Measurements from ENCODE around the gene INSL6.
A peak's percentile ranks its signal among the peaks of the same experiment; 100 is the strongest.
"Not testable (repeated sequence)": the region's sequence is repeated elsewhere in the genome, so short reads cannot be mapped to it uniquely, and the experiment has no call there.

The INSL6 gene, protein sequence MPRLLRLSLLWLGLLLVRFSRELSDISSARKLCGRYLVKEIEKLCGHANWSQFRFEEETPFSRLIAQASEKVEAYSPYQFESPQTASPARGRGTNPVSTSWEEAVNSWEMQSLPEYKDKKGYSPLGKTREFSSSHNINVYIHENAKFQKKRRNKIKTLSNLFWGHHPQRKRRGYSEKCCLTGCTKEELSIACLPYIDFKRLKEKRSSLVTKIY

DNA sequence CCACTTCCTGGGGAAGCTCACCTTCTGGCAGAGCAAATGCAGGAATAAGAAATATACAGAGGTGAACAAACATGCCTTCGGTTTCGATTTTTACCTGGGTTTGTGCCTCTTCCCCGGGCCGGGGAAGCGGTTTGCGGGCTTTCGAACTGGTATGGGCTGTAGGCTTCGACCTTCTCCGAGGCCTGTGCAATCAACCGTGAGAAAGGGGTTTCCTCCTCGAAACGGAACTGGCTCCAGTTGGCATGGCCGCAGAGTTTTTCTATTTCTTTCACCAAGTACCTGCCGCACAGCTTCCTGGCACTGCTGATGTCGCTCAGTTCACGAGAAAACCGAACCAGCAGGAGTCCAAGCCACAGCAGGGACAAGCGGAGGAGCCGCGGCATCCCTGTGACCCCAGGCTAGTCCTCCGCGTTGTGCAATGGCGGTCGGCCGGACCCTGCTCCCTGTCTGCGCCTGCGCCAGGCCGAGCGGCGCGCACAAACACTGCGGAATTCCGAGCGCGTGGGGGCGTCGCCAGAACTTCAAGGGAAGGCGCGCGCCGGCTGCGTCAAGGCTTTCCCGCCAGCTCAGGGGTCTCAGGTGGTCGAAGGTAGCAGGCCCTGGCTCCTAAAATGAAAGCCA lies at the start of gene INSL6:
Gene INSL6 (minus strand): TSS at position 420 of the 621 bp plus-strand sequence. CDS start 37 bp downstream, at position 383.
- no peak for DNase-seq

DNA sequence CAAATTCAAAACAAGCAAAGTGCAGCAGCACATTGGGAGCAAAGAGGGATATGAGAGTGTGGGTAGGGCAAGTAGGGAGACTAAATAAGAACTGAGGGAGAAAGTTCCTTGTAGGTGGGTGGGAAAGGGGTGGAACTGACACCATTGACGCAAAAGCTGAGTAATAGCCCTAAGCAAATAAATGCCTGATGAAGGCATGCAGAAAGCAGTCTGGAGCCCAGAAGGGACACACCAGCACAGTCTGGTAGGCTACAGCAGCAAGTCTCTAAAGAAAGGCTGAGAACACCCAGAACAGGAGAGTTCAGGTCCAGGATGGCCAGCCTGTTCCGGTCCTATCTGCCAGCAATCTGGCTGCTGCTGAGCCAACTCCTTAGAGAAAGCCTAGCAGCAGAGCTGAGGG lies 45.8 kb upstream of the INSL6 start, which contains the start of gene INSL4:
Gene INSL4 (plus strand): TSS at position 208 of the 400 bp plus-strand sequence. CDS start 105 bp downstream, at position 313.
- no peak for DNase-seq

DNA sequence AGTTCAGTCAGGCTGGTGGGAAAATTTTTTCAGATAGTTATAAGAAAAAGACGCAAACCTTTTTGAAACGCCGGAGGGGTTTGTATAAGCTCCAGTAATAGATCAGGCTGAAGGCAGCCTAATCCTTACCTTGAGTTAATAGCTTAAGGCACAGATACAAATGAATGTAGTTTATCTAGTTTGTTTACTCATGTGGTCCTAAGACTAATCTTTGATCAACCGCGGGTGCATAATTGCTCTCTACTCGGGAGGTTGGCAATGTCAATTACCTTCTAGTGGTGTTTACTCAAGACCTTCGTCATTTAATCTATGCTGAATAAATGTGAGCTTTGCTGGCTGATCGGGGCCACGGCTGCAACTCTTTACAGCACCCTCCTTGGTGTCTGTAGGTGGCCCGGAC lies 45.1 kb upstream of the INSL6 start:
- no peak for DNase-seq

DNA sequence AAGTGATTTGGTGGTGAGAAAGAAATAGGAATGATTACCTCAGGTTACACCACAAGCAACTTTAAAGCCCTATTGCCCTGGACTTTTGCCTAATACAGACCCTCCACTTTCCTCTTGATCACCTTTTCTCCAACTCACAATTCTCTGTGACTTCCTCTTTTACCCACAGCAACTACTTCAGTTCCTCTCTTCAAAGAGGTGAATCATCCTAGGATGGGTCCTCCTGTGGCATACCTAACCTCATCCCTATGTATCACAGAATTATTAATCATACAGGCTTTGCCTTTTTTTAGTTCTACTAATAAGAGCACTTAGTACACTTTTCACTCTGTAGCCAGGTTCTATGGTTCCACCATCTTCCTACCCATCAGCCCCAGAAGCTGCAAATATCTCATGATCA lies 19.6 kb upstream of the INSL6 start:
- DNase-seq, result no peak

DNA sequence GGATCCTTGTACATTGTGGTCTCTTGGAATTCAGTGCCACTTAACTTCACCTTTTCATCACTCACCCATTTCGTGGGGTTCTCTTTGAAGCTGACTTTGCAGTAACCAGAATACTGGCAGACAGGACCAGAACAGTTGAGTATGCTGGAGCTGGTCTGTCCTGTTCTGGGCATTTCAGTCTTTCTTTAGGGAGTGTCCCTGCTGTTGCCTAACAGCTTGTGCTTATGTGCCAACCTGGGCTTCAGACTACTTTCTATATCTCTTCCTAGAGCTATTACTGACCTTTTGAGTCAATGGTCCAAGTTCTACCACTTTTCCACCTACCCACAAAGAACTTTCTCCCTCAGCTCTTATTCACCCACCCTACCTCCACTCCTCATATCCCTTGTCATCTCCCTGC lies 10.0 kb upstream of the INSL6 start:
- no peak for DNase-seq

DNA sequence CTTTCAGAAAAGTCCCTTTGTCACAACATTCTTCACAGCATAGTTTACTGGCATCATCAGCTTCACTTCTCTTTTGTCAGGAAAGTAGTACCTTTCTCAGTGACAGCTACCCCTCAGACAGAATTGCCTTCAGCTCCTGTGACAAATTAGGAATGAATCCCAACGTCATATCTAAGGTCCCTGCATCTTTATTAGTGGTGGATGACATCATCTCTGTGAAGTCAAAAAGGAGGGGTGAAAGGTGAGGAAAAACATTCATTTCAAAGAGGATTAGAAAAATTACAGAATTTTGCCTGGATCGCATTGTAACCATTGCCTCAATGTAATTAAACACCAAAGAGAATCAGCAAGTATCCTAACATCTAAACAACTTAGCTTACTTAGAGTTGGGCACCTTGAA lies 7.9 kb upstream of the INSL6 start:
- no peak for DNase-seq

DNA sequence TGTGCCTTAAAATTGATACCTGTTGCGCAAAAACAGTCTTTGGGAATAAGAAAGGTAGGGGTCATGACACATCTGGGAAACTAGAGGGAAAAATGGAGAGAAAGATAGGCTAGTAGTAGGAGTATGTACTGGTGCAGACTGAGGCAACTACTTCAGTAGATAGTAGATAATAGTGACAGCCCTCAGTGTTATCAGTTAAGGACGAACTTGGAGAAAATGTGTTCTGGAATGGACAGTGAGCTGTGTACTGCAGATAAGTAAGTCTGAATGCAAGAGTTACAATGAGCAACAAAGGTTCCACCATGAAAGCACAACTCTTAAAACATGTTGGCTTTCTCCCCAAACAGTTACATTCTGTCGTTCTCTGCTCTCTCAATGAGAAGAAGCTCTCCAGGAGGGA lies 6.5 kb upstream of the INSL6 start:
- no peak for DNase-seq

DNA sequence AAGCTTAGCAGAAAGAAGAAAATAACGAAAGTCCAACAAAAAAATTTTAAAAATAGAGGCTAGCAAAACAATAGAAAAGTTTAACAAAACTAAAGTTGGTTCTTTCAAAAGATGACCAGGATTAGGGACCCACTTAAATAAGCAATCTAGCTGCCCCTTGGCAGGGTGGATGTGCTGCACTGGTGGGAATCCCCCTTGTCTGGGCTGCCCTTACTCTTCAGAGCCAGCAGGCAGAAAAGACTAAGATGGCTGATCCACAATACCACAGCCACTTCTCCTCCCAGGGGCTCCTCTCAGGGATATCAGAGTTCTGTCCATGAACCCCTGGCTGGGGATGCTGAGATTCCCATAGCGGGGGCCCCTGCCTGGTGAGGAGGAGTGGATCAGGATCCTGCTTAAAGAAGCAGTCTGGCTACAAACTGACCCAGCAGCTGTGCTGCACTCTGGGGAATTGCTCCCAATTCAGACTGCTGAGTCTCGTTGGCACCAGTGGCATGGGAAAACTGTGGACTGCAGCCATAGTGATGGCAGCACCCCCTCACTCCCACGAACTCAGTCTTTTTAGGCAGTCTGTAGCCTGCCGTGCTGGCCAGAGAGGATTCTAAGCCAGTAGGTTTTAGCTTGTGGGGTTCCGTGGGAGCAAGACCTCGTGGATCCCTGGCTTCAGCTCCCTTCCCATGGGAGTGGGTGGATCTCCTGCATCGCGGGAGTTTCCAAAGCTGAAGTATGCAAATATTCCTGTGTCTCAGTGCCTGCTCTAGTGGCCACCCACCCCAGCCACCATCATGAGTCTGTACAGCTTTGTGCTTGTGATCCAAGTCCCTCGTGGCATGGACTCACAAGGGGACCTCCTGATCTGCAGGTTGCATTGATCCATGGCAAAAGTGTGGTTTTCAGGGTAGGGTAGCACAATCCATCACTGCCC lies 2.9 kb upstream of the INSL6 start:
- DNase-seq, result no peak

DNA sequence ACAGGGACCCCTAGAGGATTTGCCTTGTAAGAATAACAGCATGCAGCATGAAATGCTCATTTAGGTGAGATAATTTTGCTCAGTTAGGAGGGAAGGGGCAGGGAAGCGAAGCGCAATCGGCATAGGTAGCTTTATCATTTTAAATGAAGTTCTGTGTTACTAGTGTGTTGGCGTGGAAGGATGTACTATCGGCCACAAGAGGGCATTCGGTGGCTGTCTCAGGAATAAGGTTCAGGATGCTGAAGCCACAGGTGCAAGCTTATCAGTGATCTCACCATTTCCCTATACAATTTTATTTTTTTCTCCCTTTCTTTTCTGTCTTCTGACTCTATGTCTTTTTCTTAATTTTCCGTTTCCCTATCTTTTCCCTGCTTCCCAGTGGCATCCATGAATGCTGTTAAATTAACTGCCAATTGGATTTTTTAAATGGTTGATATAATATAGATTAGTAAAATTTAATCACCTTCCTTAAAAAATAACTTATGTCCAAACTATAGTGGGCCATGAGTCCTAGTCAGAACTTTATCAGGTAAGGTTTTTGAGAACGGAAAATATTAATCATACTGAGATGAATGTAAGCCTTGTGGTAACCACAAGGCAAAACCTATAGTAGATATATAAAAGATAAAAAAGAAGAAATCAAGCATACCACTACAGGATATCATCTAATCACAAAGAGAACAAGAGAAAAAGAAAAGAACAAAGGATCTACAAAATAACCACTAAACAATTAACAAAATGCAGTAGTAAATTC lies 1.2 kb upstream of the INSL6 start:
- DNase-seq, result peak; percentile 41

DNA sequence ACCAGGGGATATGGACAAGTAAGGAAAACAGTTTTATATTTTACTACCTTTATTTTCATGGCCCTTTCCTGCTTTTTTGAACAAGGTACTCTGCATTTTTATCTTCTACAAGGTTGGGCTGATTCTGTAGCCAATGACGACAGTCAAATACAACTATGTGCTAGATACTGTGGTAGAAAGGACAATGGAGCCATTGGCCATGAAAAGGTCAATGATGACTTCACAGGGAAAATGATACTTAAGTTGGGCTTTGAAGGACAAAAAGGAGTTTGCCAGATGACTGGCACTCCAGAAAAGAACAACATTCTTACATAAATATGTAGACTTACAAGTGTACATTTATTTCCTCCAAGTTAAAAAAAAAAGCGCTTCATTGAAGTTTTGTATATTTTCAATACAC lies 663 bp downstream of the INSL6 start:
- no peak for DNase-seq

DNA sequence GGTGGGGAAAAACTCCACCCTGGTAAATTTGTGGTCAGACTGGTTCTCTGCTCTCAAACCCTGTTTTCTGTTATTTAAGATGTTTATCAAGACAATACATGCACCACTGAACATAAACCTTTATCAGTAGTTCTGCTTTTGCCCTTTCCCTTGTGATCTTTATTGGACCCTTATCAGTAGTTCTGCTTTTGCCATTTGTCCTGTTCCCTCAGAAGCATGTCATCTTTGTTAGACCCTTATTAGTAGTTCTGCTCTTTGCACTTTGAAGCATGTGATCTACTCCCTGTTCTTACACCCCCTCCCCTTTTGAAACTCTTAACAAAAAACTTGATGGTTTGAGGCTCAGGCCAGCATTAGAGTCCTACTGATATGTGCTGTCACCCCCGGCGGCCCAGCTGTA lies 4.8 kb downstream of the INSL6 start:
- not testable (repeated sequence) for DNase-seq

DNA sequence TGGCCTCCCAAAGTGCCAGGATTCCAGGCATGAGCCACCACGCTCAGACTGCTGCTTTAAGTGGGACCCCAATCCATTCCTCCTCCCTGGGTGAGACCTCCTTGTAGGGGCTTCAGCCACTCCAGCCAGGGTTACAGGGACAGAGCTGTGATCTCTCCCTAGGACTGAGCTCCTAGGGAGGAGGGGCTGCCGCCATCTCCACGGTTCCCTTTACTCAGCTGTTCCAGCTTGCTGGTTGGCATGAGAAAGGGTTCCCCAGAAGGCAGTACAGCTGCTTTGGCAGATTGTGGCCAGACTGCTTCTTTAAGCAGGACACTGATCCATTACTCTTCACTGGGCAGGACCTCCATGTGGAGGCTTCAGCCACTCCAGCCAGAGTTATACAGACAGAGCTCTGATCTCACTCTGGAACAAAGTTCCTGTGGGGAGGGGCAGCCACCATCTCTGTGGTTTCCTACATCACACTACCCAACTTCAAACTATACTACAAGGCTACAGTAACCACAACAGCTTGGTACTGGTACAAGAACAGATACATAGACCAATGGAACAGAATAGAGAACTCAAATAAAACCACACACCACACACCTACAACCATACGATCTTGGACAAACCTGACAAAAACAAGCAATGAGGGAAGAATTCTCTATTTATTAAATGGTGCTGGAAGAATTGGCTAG lies 7.2 kb downstream of the INSL6 start:
- no peak for DNase-seq

DNA sequence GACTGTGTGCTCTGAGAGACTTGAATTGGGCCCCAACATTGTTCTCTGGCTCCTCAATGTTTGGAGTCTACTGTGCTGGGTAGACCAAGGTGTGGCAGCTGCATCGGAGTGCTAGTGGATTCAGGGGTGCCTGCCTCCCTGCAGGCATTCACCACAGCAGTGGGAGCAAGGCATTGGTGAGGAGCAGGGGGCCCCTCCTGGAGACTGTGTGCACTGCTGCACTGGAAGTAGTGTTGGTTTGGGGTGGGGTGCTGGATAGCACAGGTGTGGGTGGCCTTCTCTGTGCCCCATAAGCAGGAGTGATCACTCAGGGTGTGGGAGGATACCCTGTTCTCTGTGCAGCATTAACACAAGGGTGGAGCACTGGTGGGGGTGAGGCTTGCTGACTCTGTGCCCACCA lies 39.2 kb downstream of the INSL6 start:
- no peak for DNase-seq

DNA sequence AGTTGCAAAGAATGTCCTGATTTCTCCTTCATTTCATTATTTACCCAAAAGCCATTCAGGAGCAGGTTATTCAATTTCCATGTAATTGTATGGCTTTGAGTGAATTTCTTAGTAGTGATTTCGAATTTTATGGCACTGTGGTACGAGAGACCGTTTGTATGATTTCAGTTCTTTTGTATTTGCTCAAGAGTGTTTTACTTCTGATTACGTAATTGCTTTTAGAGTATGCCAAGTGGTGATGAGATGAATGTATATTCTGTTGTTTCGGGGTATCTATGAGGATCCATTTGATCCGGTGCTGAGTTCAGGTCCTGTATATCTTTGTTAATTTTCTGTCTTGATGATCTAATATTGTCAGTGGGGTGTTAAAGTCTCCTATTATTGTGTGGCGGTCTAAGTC lies 41.2 kb downstream of the INSL6 start:
- DNase-seq, result no peak

DNA sequence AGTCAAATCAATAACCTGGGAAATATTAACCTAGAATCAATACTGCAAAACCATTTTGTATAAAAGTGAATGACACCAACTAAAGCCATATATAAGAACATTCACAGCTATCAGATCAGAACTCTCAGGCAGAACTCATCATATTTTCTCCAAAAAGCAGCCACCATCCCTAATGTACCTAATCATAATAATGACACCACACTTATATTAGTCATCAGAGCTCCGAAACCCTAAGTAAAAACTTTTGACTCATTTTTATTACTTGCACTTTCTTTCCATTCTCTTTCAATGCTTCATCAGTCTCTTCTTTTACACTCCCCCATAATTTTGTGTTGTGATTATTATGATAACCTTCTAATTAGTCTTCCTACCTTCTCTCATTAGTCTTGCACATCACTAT lies 45.3 kb downstream of the INSL6 start:
- DNase-seq, result no peak

DNA sequence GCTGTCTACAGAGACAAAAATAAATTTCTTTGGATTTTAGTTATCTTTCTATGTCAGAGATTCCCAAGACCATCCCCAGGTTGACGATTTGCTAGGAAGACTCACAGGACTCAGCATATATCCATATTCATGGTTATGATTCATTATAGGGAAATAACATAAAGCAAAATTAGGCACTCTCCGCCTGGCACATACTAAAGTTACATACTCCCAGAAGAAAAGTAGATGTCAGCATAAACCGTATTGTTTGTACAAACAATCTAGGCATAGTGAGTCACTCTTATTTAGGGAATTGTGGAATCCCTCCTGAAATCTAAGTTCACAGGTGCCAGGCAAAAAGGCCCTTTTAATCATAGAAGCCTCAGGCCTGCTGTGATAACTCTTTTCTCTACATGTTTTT lies 62.9 kb downstream of the INSL6 start:
- no peak for DNase-seq

DNA sequence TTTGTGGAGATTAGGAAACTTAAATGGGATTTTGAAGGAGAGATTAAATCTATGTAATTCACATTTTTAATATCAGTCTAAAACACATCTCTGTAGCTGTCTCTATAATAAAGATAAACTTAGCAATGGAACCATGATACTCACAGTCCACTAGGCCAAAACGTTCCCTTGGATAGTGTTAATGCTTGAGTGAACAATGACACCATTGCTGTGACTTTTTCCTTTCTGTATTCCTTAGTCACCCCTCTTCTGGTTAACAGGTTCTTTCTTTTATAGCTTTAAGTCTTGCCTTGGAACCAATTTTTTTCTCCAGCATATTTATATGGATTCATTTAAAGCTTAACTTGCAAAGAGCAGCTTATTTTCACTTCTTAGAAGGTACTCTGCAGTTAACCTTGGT lies 63.3 kb downstream of the INSL6 start:
- no peak for DNase-seq

DNA sequence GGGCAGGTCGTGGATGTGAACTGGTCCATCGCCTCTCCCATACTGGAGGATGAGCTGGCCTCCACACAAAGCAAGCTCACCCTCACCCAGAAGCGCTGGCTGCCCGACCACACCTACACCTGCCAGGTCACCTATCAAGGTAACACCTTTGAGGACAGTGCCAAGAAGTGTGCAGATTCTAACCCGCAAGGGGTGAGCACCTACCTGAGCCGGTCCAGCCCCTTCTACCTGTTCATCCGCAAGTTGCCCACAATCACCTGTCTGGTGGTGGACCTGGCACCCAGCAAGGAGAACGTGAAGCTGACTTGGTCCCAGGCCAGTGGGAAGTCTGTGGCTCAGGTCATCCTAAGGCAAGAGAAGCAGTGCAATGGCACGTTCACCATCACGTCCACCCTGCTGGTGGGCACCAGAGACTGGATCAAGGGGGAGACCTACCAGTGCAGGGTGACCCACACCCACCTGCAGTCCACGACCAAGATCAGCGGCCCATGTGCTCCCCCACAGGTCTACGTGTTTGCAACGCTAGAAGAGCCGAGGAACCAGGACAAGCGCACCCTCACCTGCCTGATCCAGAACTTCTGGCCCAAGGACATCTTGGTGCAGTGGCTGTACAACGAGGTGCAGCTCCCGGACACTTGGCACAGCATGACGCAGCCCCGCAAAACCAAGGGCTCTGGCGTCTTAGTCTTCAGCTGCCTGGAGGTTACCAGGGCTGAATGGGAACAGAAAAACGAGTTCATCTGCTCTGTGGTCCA lies 71.3 kb downstream of the INSL6 start:
- peak; percentile 17 for DNase-seq

Measured in left hindlimb (tissue), 1 donor.